ENCODE results near the gene NDUFA11.
A peak's percentile ranks its signal among the peaks of the same experiment; 100 is the strongest.
"Not testable (repeated sequence)": the region's sequence is repeated elsewhere in the genome, so short reads cannot be mapped to it uniquely, and the experiment has no call there.

Gene NDUFA11

DNA sequence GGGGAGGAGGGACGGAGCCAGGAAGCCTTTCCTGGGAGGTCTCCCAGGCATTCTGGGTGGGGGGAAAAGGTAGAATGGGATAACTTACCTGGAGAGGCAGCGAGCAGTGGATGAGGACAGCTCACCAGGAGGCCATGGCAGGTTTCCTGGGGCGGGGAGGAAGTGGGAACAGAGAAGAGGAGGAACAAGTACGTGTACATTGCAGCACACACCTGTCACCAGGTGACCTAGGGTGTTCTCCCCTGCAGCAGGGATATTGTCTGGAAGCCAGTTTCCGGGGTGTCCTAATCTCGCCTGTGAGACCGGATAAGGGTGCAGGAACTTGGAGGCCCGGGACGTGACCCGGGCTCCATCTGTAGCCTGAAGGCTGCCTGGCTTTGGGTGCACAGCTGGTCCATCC is 52.3 kb downstream of the NDUFA11 start, which contains the start of gene FUT3:
Gene FUT3 (minus strand): TSS at position 148 of the 400 bp plus-strand sequence.
- peaks cover 3% of the 10 kb centered on the region for H3K4me1 ChIP-seq (ENCODE audit: control insufficient read depth, insufficient read depth, low read length)
- H3K36me3 ChIP-seq (ENCODE audit: control insufficient read depth, insufficient read depth, low read length) = no peaks in the 10 kb centered on the region
- peak within 1 kb of the TSS; percentile 78 for H3K4me3 ChIP-seq (ENCODE audit: low read length)
- no peaks in the 10 kb centered on the region for H3K27me3 ChIP-seq (ENCODE audit: control insufficient read depth, insufficient read depth, low read length)
- peak within 1 kb of the TSS; percentile 86 for H3K9ac ChIP-seq (ENCODE audit: low read length)
- H3K9me3 ChIP-seq (ENCODE audit: control insufficient read depth, low read length) = no peaks in the 10 kb centered on the region

DNA sequence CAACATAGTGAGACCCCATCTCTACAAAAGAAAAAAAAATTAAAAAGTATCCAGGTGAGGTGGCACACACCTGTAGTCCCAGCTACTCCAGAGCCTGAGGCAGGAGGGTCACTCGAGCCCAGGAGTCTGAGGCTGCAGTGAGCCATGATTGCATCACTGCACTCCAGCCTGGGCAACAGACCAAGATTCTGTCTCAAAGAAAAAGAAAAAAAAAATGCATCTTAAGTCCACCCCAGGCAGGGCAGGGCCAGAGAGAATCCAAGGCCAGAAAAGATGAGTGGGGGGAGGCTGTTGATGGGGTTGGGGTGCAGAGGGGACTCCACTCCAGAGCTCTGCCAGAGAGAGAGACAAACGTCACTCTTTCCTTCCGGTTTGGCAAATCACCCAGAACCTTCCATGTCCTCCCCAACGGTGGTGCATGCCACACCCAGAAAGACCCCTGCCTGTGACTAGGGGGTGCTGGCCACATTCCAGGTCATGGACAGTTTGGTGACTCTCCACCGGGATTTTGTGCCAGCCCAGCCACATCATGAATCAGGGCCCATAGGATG is 52.8 kb downstream of the NDUFA11 start:
- Histone ChIP-seq H3K4me3 (ENCODE audit: low read length) (peak overlapping the region; percentile 78), H3K4me1 (ENCODE audit: control insufficient read depth, insufficient read depth, low read length) (peaks cover 3% of the 10 kb centered on the region)

DNA sequence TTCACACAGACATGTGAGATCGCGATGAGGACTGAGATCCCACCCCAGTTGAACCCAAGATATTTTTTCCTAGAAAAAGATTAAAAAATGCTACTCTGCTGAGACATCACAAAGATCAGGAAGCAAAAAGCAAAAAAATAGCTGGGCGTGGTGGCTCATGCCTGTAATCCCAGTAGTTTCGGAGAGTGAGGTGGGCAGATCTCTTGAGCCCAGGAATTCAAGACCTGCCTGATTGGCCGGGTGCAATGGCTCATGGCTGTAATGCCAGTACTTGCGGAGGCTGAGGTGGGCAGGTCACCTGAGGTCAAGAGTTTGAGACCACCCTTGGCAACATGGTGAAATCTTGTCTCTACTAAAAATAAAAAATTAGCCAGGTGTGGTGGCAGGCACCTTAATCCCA is 53.4 kb downstream of the NDUFA11 start:
- peak overlapping the region; percentile 46 for H3K4me3 ChIP-seq (ENCODE audit: low read length)
- H3K27me3 ChIP-seq (ENCODE audit: control insufficient read depth, insufficient read depth, low read length) = no peaks in the 10 kb centered on the region
- no peaks in the 10 kb centered on the region for H3K9me3 ChIP-seq (ENCODE audit: control insufficient read depth, low read length)
- no peaks in the 10 kb centered on the region for H3K36me3 ChIP-seq (ENCODE audit: control insufficient read depth, insufficient read depth, low read length)
- H3K9ac ChIP-seq (ENCODE audit: low read length) = peak overlapping the region; percentile 86
- peaks cover 3% of the 10 kb centered on the region for H3K4me1 ChIP-seq (ENCODE audit: control insufficient read depth, insufficient read depth, low read length)

More for the DNA sequence above, 52.8 kb downstream of the NDUFA11 start:
- no peaks in the 10 kb centered on the region for H3K9me3 ChIP-seq (ENCODE audit: control insufficient read depth, low read length)
- H3K9ac ChIP-seq (ENCODE audit: low read length) = peak overlapping the region; percentile 86
- no peaks in the 10 kb centered on the region for H3K36me3 ChIP-seq (ENCODE audit: control insufficient read depth, insufficient read depth, low read length)
- no peaks in the 10 kb centered on the region for H3K27me3 ChIP-seq (ENCODE audit: control insufficient read depth, insufficient read depth, low read length)

DNA sequence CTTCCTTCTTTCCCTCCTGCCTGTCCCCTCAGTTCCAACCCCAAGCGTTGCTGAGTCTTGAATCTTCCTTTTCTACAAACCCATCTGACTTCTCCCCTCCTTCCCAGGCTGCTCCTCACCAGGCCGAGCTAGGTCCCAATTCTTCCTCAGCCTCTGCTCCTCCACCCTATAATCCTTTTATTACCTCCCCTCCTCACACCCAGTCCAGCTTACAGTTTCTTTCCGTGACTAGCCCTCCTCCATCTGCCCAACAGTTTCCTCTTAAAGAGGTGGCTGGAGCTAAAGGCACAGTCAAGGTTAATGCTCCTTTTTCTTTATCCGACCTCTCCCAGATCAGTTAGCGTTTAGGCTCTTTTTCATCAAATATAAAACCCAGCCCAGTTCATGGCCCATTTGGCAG is 55.0 kb downstream of the NDUFA11 start:
- not testable (repeated sequence) for H3K9me3 ChIP-seq (ENCODE audit: control insufficient read depth, low read length); H3K27me3 ChIP-seq (ENCODE audit: control insufficient read depth, insufficient read depth, low read length); H3K9ac ChIP-seq (ENCODE audit: low read length); H3K4me3 ChIP-seq (ENCODE audit: low read length); H3K36me3 ChIP-seq (ENCODE audit: control insufficient read depth, insufficient read depth, low read length); H3K4me1 ChIP-seq (ENCODE audit: control insufficient read depth, insufficient read depth, low read length)

DNA sequence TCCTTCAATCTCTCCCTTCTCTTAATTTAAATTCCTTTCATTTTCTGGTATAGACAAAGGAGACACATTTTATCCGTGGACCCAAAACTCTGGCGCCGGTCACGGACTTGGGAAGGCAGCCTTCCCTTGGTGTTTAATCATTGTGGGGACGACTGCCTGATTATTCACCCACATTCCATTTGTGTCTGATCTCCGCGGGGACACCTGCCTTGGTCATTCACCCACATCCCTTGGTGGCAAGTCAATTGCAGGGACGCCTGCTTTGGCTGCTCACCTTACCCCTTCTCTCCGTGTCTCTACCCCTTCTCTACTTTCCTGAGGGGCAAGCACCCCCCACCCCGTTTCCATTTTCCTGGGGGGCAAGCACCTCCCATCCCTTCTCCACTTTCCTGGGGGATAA is 55.7 kb downstream of the NDUFA11 start:
- H3K9ac ChIP-seq (ENCODE audit: low read length); H3K27me3 ChIP-seq (ENCODE audit: control insufficient read depth, insufficient read depth, low read length); H3K4me3 ChIP-seq (ENCODE audit: low read length); H3K4me1 ChIP-seq (ENCODE audit: control insufficient read depth, insufficient read depth, low read length); H3K9me3 ChIP-seq (ENCODE audit: control insufficient read depth, low read length); H3K36me3 ChIP-seq (ENCODE audit: control insufficient read depth, insufficient read depth, low read length): not testable (repeated sequence)

Measured in mucosa of stomach (tissue), 1 donor.